MM.1S (cell line): ENCODE results near the gene CRIP3.

Experiments used
- DNase-seq: peaks from one replicate; pipeline ENCODE4 v3.0.0-alpha.2; 2015
- H2AFZ ChIP-seq: fragments of 300-600 bp; sonication (generic); 2 replicates; pipeline ENCODE4 v1.6.0; 2016; ENCODE audit warnings: antibody characterized with exemption, low read length
- H3F3A ChIP-seq: fragments of 300-600 bp; sonication (generic); 2 replicates; pipeline ENCODE4 v1.6.1; 2016; ENCODE audit warnings: mild to moderate bottlenecking, antibody characterized with exemption, low read length, moderate library complexity, mixed read lengths; ENCODE audit not compliant: insufficient read depth
- H3K27ac ChIP-seq: fragments of 300-600 bp; sonication (generic); 2 replicates; pipeline ENCODE4 v1.5.1; 2016; ENCODE audit warnings: mild to moderate bottlenecking, low read length
- H3K27me3 ChIP-seq: fragments of 300-600 bp; sonication (generic); replicated peaks from 2 replicates; pipeline ENCODE4 v1.6.0; 2016; ENCODE audit warnings: low read length; ENCODE audit not compliant: insufficient read depth
- H3K36me3 ChIP-seq: fragments of 300-600 bp; sonication (generic); replicated peaks from 2 replicates; pipeline ENCODE4 v1.6.1; 2016; ENCODE audit warnings: mild to moderate bottlenecking, low read length, mixed read lengths; ENCODE audit not compliant: insufficient read depth
- H3K4me1 ChIP-seq: fragments of 300-600 bp; sonication (generic); 2 replicates; pipeline ENCODE4 v1.6.1; 2016; ENCODE audit warnings: low read length, mixed read lengths
- H3K4me2 ChIP-seq: fragments of 300-600 bp; sonication (generic); 2 replicates; pipeline ENCODE4 v1.6.0; 2016; ENCODE audit warnings: low read depth, low read length
- H3K4me3 ChIP-seq: fragments of 300-600 bp; sonication (generic); 2 replicates; pipeline ENCODE4 v1.5.1; 2016; ENCODE audit warnings: low read length, mixed read lengths
- H3K79me2 ChIP-seq: fragments of 300-600 bp; sonication (generic); 2 replicates; pipeline ENCODE4 v1.6.1; 2016; ENCODE audit warnings: mixed run types, low read length, mixed read lengths
- H3K9ac ChIP-seq: fragments of 300-600 bp; sonication (generic); 2 replicates; pipeline ENCODE4 v1.6.1; 2016; ENCODE audit warnings: low read length, mixed read lengths
- H3K9me2 ChIP-seq: fragments of 300-600 bp; sonication (generic); replicated peaks from 2 replicates; pipeline ENCODE4 v1.6.1; 2016; ENCODE audit warnings: mild to moderate bottlenecking, low read length, mixed read lengths; ENCODE audit not compliant: insufficient read depth
- H3K9me3 ChIP-seq: fragments of 300-600 bp; sonication (generic); replicated peaks from 2 replicates; pipeline ENCODE4 v1.6.1; 2016; ENCODE audit warnings: mild to moderate bottlenecking, low read length, mixed read lengths; ENCODE audit not compliant: insufficient read depth
- H4K20me1 ChIP-seq: fragments of 300-600 bp; sonication (generic); 2 replicates; pipeline ENCODE4 v1.6.1; 2016; ENCODE audit warnings: mild to moderate bottlenecking, low read length, moderate library complexity, mixed read lengths; ENCODE audit not compliant: insufficient read depth
- EZH2 ChIP-seq: fragments of 300-600 bp; sonication (generic); optimal IDR thresholded peaks from 2 replicates; pipeline ENCODE3; 2017; ENCODE audit warnings: low read depth, mild to moderate bottlenecking, antibody characterized with exemption, low read length, mixed read lengths
- EZH2phosphoT487 ChIP-seq: fragments of 300-600 bp; sonication (generic); IDR thresholded peaks from 2 replicates; pipeline ENCODE4 v1.6.1; 2018; ENCODE audit warnings: antibody characterized with exemption, low read length
- TF ChIP-seq, protein P1 (sequence below): fragments of 300-600 bp; sonication (generic); IDR thresholded peaks from 2 replicates; pipeline ENCODE4 v1.5.1; 2016; ENCODE audit warnings: antibody characterized with exemption, low read length, mixed read lengths

The CRIP3 gene

DNA sequence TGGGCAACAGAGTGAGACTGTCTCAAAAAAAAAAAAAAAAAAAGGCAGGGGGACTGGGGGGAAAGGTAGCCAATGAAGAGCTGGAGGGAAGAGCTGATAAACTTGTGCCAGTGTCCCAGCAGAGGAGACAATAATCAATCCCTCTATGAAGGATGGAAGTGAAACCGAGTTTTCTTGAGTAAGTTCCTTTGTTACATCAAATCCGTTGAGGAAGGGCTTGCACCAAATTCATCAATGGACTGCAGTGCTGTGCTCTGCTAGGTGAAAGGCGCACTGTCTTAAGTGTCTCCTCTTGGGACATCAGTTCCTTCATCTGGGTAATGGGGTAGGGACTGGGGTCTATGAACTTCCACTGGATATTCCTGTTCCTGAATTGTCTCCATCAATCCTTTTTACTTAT lies 3.0 kb upstream of the CRIP3 start:
- no peaks in the 10 kb centered on the region for H3K4me1 ChIP-seq
- no peak overlapping the region for H3K9ac ChIP-seq
- H3K27ac ChIP-seq = no peak overlapping the region
- H2AFZ ChIP-seq = no peak overlapping the region
- no peaks in the 10 kb centered on the region for H4K20me1 ChIP-seq
- H3K4me3 ChIP-seq = no peak overlapping the region
- no peaks in the 10 kb centered on the region for H3K9me3 ChIP-seq
- no peaks in the 10 kb centered on the region for H3K9me2 ChIP-seq
- DNase-seq = no peak
- no peak overlapping the region for H3K4me2 ChIP-seq
- no peaks in the 10 kb centered on the region for H3F3A ChIP-seq
- no peak for TF ChIP-seq EZH2phosphoT487
- TF ChIP-seq, protein P1, sequence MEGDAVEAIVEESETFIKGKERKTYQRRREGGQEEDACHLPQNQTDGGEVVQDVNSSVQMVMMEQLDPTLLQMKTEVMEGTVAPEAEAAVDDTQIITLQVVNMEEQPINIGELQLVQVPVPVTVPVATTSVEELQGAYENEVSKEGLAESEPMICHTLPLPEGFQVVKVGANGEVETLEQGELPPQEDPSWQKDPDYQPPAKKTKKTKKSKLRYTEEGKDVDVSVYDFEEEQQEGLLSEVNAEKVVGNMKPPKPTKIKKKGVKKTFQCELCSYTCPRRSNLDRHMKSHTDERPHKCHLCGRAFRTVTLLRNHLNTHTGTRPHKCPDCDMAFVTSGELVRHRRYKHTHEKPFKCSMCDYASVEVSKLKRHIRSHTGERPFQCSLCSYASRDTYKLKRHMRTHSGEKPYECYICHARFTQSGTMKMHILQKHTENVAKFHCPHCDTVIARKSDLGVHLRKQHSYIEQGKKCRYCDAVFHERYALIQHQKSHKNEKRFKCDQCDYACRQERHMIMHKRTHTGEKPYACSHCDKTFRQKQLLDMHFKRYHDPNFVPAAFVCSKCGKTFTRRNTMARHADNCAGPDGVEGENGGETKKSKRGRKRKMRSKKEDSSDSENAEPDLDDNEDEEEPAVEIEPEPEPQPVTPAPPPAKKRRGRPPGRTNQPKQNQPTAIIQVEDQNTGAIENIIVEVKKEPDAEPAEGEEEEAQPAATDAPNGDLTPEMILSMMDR = no peak
- no peak for TF ChIP-seq EZH2
- H3K27me3 ChIP-seq = no peaks in the 10 kb centered on the region
- H3K79me2 ChIP-seq = no peaks in the 10 kb centered on the region
- H3K36me3 ChIP-seq = no peaks in the 10 kb centered on the region

DNA sequence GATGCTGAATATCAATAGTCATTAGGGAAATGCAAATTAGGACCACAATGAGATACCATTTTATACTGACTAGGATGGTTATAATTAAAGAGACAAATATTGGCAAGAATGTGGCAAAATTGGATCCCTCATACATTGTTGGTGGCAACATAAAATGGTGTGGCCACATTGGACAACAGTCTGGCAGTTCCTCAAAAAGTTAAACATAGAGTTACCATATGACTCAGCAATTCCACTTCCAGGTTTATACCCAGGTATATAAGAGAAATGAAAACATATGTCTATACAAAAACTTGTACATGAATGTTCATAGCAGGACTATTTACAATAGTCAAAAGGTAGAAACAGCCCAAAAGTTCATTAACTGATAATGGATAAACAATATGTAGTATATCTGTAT lies 2.0 kb upstream of the CRIP3 start:
- no peak overlapping the region for H3K27ac ChIP-seq
- H3K4me2 ChIP-seq = no peak overlapping the region
- no peaks in the 10 kb centered on the region for H3K9me3 ChIP-seq
- H3K9ac ChIP-seq = no peak overlapping the region
- no peak for DNase-seq
- no peak for TF ChIP-seq EZH2
- no peak for TF ChIP-seq EZH2phosphoT487
- TF ChIP-seq, protein P1 = no peak
- no peak overlapping the region for H2AFZ ChIP-seq
- no peaks in the 10 kb centered on the region for H3K79me2 ChIP-seq
- H3K4me3 ChIP-seq = no peak overlapping the region
- H3K27me3 ChIP-seq = no peaks in the 10 kb centered on the region
- H3K9me2 ChIP-seq = no peaks in the 10 kb centered on the region
- H3K36me3 ChIP-seq = no peaks in the 10 kb centered on the region
- H3F3A ChIP-seq = no peaks in the 10 kb centered on the region
- no peaks in the 10 kb centered on the region for H4K20me1 ChIP-seq
- H3K4me1 ChIP-seq = no peaks in the 10 kb centered on the region

DNA sequence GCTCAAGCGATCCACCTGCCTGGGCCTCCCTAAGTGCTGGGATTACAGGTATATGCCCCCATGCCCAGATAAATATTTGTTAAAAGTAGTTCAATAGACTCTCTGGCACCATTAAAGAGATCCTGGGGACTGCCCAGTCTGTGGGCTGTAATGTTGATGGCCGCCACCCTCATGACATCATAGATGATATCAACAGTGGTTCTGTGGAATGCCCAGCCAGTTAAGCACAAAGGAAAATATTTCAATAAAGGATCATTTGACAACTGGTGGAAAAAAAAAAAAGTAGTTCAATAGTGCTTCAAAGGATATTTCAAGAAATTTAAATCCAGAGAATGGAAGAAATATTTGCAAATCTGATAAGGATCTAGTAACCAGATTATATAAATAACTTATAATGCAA lies 1.5 kb upstream of the CRIP3 start:
- Histone ChIP-seq H2AFZ (no peak overlapping the region), H3K27ac (no peak overlapping the region), H3K27me3 (no peaks in the 10 kb centered on the region), H3K79me2 (no peaks in the 10 kb centered on the region), H3K4me2 (no peak overlapping the region), H4K20me1 (no peaks in the 10 kb centered on the region), H3K9me2 (no peaks in the 10 kb centered on the region), H3K9ac (no peak overlapping the region), H3K9me3 (no peaks in the 10 kb centered on the region), H3K4me1 (no peaks in the 10 kb centered on the region), H3K4me3 (no peak overlapping the region), H3F3A (no peaks in the 10 kb centered on the region), H3K36me3 (no peaks in the 10 kb centered on the region)
- no peak for DNase-seq
- TF ChIP-seq EZH2 = no peak

DNA sequence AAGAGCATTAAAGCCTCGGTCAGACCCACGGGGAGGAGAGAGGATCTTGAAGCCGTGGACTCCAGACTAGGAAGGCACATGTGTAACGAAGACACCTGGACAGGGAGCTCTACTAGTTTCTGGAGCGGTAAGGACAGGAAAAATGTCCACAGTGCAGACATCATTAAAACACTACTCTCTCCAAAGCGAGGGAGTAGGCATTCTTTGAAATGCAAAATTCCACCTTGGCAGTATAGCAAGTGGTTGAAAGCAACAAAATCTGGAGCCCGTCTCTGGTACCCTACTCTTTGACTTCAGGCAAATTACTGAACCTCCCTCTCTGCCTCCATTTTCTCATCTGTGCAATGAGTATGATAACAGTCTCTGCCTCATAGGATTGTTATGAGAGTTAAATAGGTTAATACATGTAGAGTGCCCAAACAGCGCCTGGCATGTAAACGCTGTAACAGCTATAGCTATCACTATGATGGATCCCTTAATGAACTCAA lies 408 bp upstream of the CRIP3 start:
- no peaks in the 10 kb centered on the region for H3K9me2 ChIP-seq
- H3K4me1 ChIP-seq = no peaks in the 10 kb centered on the region
- H4K20me1 ChIP-seq = no peaks in the 10 kb centered on the region
- H3K9ac ChIP-seq = no peak overlapping the region
- no peak overlapping the region for H3K27ac ChIP-seq
- no peaks in the 10 kb centered on the region for H3K9me3 ChIP-seq
- no peaks in the 10 kb centered on the region for H3K36me3 ChIP-seq
- peak overlapping the region; percentile 68 for H3K4me2 ChIP-seq
- H3K4me3 ChIP-seq = peak overlapping the region; percentile 49
- no peaks in the 10 kb centered on the region for H3F3A ChIP-seq
- no peak for DNase-seq
- TF ChIP-seq, protein P1 = no peak
- no peak for TF ChIP-seq EZH2phosphoT487
- no peak for TF ChIP-seq EZH2
- H2AFZ ChIP-seq = peak overlapping the region; percentile 59
- no peaks in the 10 kb centered on the region for H3K27me3 ChIP-seq
- H3K79me2 ChIP-seq = no peaks in the 10 kb centered on the region
